ENCODE results near the gene AFF4. TPM values are rescaled to one million over a fixed set of nuclear protein-coding genes. Genes with fewer than 3 reads are reported as not detected.

Gene AFF4
- total and polyA plus RNA-seq, 2 donors (not counting 1 experiment from before 2014, with no cell fraction given) = 16.2 to 81.5 TPM

DNA sequence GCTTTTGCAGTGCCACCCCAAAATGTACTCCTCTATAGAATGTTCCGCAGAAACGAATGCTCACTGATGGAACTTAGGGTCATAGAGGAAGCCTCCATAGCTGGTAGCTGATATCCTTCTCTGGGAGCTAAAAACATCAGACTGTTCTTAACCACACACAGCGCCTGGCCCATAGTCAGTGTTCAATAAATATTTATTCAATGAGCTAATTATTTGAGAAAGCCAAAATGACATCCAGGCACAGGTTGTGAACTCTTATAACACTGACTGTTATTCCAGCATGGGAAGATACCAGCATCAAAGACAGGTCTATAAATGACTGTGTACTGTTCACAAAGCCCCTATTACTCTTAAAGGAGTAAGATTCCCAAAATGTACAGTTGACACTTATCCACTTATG is 110.1 kb downstream of the AFF4 start:
- no peak for DNase-seq
- ChIA-PET CTCF (interaction anchor here (2.2 kb wide), 1 partner anchor 24 kb away, joined by 9 read pairs; no protein-coding TSS in a partner anchor), POLR2A (no interaction called here)
- Histone ChIP-seq H3K9ac (ENCODE audit: low read length) (no peak overlapping the region), H4K20me1 (ENCODE audit: control insufficient read depth, insufficient read depth, low read length, poor library complexity, severe bottlenecking) (no peaks in the 10 kb centered on the region), H3K9me3 (ENCODE audit: control extremely low read depth in 1 of 3, control insufficient read depth in 2 of 3, insufficient read depth in 1 of 3, low read length in 2 of 3) (no peaks in the 10 kb centered on the region), H3K27ac (ENCODE audit: low read length in 2 of 2) (no peak overlapping the region), H3K4me3 (ENCODE audit: control extremely low read depth in 1 of 5, extremely low read depth in 1 of 5, insufficient read depth in 1 of 5, low read depth in 2 of 5, low read length in 4 of 5) (no peak overlapping the region), H3K36me3 (replicated peaks in 1 of 2; ENCODE audit: control extremely low read depth in 1 of 2, control insufficient read depth in 1 of 2, extremely low read depth in 1 of 2, insufficient read depth in 2 of 2, low read length in 1 of 2) (no peaks in the 10 kb centered on the region), H3K4me2 (replicated peaks; ENCODE audit: low read depth, low read length, poor library complexity, severe bottlenecking) (no peak overlapping the region), H3K79me2 (ENCODE audit: control insufficient read depth, insufficient read depth, low read length) (no peaks in the 10 kb centered on the region), H3K27me3 (replicated peaks in 1 of 4; ENCODE audit: control extremely low read depth in 1 of 4, control insufficient read depth in 3 of 4, insufficient read depth in 4 of 4, low read length in 3 of 4) (peaks cover 0 to 4% (median 0%) of the 10 kb centered on the region in 4 experiments), H3K4me1 (ENCODE audit: control insufficient read depth in 2 of 2, insufficient read depth in 2 of 2, low read length in 2 of 2) (no peaks in the 10 kb centered on the region), H2AFZ (ENCODE audit: insufficient read depth, low read depth, low read length, poor library complexity, severe bottlenecking) (no peak overlapping the region)
- H3K9me3 Mint-ChIP-seq (ENCODE audit: insufficient read depth) = no peaks in the 10 kb centered on the region
- intact Hi-C loops (cut with micrococcal nuclease) = no loop called here
- ATAC-seq (ENCODE audit: low read depth) = no peak
- H3K27ac Mint-ChIP-seq = no peak overlapping the region
- peaks cover 13% of the 10 kb centered on the region for H3K27me3 Mint-ChIP-seq
- TF ChIP-seq EZH2 (IDR thresholded peaks at IDR 0.05; ENCODE audit: borderline replicate concordance, insufficient read depth, low read depth, low read length, poor library complexity, severe bottlenecking) = no peak
- TF ChIP-seq, protein P1, sequence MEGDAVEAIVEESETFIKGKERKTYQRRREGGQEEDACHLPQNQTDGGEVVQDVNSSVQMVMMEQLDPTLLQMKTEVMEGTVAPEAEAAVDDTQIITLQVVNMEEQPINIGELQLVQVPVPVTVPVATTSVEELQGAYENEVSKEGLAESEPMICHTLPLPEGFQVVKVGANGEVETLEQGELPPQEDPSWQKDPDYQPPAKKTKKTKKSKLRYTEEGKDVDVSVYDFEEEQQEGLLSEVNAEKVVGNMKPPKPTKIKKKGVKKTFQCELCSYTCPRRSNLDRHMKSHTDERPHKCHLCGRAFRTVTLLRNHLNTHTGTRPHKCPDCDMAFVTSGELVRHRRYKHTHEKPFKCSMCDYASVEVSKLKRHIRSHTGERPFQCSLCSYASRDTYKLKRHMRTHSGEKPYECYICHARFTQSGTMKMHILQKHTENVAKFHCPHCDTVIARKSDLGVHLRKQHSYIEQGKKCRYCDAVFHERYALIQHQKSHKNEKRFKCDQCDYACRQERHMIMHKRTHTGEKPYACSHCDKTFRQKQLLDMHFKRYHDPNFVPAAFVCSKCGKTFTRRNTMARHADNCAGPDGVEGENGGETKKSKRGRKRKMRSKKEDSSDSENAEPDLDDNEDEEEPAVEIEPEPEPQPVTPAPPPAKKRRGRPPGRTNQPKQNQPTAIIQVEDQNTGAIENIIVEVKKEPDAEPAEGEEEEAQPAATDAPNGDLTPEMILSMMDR (IDR thresholded peaks at IDR 0.05) = no peak
- no peak overlapping the region for H3K4me3 Mint-ChIP-seq
- no CpG with 5 or more reads among the region's 3 CpGs for WGBS (ENCODE audit: insufficient coverage)
- H3K4me1 Mint-ChIP-seq = no peaks in the 10 kb centered on the region

DNA sequence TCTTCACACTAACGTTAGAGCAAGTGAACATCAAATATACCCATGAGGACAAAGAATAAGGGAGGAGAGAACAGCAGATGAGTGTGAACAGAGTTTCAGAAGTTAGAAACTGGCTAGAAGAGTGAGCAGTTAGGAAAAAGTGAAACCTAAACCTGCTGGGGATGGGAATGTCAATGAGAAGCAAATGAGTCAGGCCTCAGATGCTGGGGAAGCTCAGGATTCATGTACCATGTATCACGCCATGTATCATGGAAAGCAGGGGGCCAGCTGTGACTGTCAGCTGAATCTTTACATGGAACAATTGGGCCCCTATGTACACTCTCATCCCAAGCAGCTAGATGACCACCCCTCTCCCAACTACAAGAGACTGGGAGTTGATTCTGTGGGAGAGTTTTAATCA is 113.4 kb downstream of the AFF4 start:
- Histone ChIP-seq H3K36me3 (replicated peaks in 1 of 2; ENCODE audit: control extremely low read depth in 1 of 2, control insufficient read depth in 1 of 2, extremely low read depth in 1 of 2, insufficient read depth in 2 of 2, low read length in 1 of 2) (no peaks in the 10 kb centered on the region), H4K20me1 (ENCODE audit: control insufficient read depth, insufficient read depth, low read length, poor library complexity, severe bottlenecking) (no peaks in the 10 kb centered on the region), H3K9ac (ENCODE audit: low read length) (no peak overlapping the region), H3K79me2 (ENCODE audit: control insufficient read depth, insufficient read depth, low read length) (no peaks in the 10 kb centered on the region), H3K9me3 (ENCODE audit: control extremely low read depth in 1 of 3, control insufficient read depth in 2 of 3, insufficient read depth in 1 of 3, low read length in 2 of 3) (no peaks in the 10 kb centered on the region), H3K4me2 (replicated peaks; ENCODE audit: low read depth, low read length, poor library complexity, severe bottlenecking) (no peak overlapping the region), H3K27me3 (replicated peaks in 1 of 4; ENCODE audit: control extremely low read depth in 1 of 4, control insufficient read depth in 3 of 4, insufficient read depth in 4 of 4, low read length in 3 of 4) (no peaks in the 10 kb centered on the region), H3K27ac (ENCODE audit: low read length in 2 of 2) (no peak overlapping the region), H3K4me1 (ENCODE audit: control insufficient read depth in 2 of 2, insufficient read depth in 2 of 2, low read length in 2 of 2) (no peaks in the 10 kb centered on the region), H2AFZ (ENCODE audit: insufficient read depth, low read depth, low read length, poor library complexity, severe bottlenecking) (no peak overlapping the region), H3K4me3 (ENCODE audit: control extremely low read depth in 1 of 5, extremely low read depth in 1 of 5, insufficient read depth in 1 of 5, low read depth in 2 of 5, low read length in 4 of 5) (no peak overlapping the region)
- H3K27ac Mint-ChIP-seq = no peak overlapping the region
- intact Hi-C loops (cut with micrococcal nuclease) = no loop called here
- ChIA-PET POLR2A (no interaction called here), CTCF (interaction anchor here (0.9 kb wide), 1 partner anchor 464 kb away, joined by 4 read pairs; no protein-coding TSS in a partner anchor)
- no peaks in the 10 kb centered on the region for H3K4me1 Mint-ChIP-seq
- no peak for DNase-seq
- no peak for ATAC-seq (ENCODE audit: low read depth)
- peaks cover 6% of the 10 kb centered on the region for H3K27me3 Mint-ChIP-seq
- no peak for TF ChIP-seq EZH2 (IDR thresholded peaks at IDR 0.05; ENCODE audit: borderline replicate concordance, insufficient read depth, low read depth, low read length, poor library complexity, severe bottlenecking)
- TF ChIP-seq, protein P1 (IDR thresholded peaks at IDR 0.05) = no peak
- H3K9me3 Mint-ChIP-seq (ENCODE audit: insufficient read depth) = no peaks in the 10 kb centered on the region
- no CpG with 5 or more reads among the region's 2 CpGs for WGBS (ENCODE audit: insufficient coverage)
- H3K4me3 Mint-ChIP-seq = no peak overlapping the region

All from B cell (primary cell).